Vagina (tissue), 2 donors: ENCODE data around the gene PTPN12.

Experiments used
- POLR2A ChIP-seq, 2 donors: fragments of 450-650 bp; IDR thresholded peaks; one replicate each; pipeline ENCODE4 v1.6.1; 2017; ENCODE audit warnings: antibody characterized with exemption in 2 of 2, mild to moderate bottlenecking in 2 of 2, moderate library complexity in 2 of 2
- TF ChIP-seq, protein P1 (sequence below), 3 experiments: fragments of 450-650 bp in 2 of 3; fragments of 200-600 bp in 1 of 3; sonication (generic) in 1 of 3; IDR thresholded peaks; one replicate each; pipeline ENCODE4 v1.5.1; 2017 to 2019; ENCODE audit warnings: antibody characterized with exemption in 3 of 3, mild to moderate bottlenecking in 2 of 3, moderate library complexity in 2 of 3

GRCh38 chr7:77651575-77652162, 114.6 kb downstream of the PTPN12 start:
- TF ChIP-seq, protein P1, sequence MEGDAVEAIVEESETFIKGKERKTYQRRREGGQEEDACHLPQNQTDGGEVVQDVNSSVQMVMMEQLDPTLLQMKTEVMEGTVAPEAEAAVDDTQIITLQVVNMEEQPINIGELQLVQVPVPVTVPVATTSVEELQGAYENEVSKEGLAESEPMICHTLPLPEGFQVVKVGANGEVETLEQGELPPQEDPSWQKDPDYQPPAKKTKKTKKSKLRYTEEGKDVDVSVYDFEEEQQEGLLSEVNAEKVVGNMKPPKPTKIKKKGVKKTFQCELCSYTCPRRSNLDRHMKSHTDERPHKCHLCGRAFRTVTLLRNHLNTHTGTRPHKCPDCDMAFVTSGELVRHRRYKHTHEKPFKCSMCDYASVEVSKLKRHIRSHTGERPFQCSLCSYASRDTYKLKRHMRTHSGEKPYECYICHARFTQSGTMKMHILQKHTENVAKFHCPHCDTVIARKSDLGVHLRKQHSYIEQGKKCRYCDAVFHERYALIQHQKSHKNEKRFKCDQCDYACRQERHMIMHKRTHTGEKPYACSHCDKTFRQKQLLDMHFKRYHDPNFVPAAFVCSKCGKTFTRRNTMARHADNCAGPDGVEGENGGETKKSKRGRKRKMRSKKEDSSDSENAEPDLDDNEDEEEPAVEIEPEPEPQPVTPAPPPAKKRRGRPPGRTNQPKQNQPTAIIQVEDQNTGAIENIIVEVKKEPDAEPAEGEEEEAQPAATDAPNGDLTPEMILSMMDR (IDR thresholded peaks at IDR 0.05): peak; percentile 56 to 66 (median 61)
- TF ChIP-seq POLR2A (IDR thresholded peaks at IDR 0.05): no peak
